Epithelial cell of alveolus of lung (primary cell): ENCODE data around the gene ACAT1. TPM values are rescaled to one million over a fixed set of nuclear protein-coding genes. Genes with fewer than 3 reads are reported as not detected.

Experiments used
- total RNA-seq: library from RNA; depleted of rRNA; stranded (reverse); fragments of >200 nt; gene quantifications from 2 replicates; pipeline ENCODE4 v1.2.1, GENCODE V29; 2015

Gene ACAT1
- total RNA-seq, result 67.6 and 181 TPM in 2 replicates

DNA sequence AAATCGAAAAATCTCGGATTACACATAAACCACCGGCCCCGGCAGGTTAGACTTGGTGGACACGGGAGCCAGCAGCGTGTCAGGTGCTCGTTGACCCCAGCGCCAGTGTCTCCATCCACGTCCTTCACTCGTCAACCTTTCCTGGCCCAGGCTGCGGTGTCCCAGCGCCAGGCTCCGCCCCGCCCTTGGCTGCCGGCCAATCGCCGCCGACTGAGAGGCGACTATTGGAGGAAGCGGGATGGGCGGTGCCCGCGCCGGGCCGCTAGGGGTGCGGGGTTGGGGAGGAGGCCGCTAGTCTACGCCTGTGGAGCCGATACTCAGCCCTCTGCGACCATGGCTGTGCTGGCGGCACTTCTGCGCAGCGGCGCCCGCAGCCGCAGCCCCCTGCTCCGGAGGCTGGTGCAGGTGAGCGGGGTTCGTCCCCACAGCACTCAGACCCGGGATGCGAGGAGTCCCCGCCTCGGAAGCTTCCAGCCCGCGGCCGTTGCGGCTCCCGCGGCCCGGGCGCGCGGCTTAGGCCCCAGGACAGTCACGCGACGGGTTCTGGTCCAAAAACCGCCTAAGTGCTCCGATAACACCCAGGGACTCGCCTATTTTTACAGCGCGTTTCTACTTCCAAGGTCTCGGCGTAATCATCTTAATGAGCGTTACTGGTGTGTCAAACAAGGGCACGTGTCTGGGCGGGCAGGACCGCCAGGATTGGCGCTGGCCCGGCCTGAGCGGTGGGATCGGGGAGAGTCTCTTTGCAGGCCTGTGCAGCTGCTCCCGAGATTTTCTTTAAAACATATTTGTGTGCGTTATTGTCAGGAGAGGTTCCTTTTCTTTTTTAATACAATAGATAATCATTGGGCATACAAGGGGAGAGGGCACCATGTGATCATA is at the start of gene ACAT1:
Gene ACAT1 (plus strand): TSS at position 294 of the 882 bp plus-strand sequence. CDS start 40 bp downstream, at position 334.

Other genes with a start within 250 kb of the ACAT1 start
- not detected in 2 replicates for gene RAB39A, start 193.1 kb upstream of the ACAT1 start, total RNA-seq
- 14.6 and 18.1 TPM in 2 replicates for gene CUL5, start 112.7 kb upstream of the ACAT1 start, total RNA-seq
- 10.0 and 14.1 TPM in 2 replicates for gene NPAT, start 101.1 kb downstream of the ACAT1 start, total RNA-seq
- 32.3 and 46.7 TPM in 2 replicates for gene ATM, start 101.5 kb downstream of the ACAT1 start, total RNA-seq